Testis (tissue), 3 donors: ENCODE measurements around the gene DDX49. TPM values are rescaled to one million over a fixed set of nuclear protein-coding genes. Genes with fewer than 3 reads are reported as not detected.
A peak's percentile ranks its signal among the peaks of the same experiment; 100 is the strongest.

Experiments used
- DNase-seq: peaks from one replicate; pipeline ENCODE4 v3.0.0-alpha.2; 2019
- H3K27ac ChIP-seq, 2 donors: fragments of 200-600 bp; sonication (generic); one replicate each; pipeline ENCODE4 v1.5.1; 2019
- H3K27me3 ChIP-seq: fragments of 200-600 bp; sonication (generic); one replicate; pipeline ENCODE4 v1.5.1; 2019
- H3K36me3 ChIP-seq: fragments of 200-600 bp; sonication (generic); one replicate; pipeline ENCODE4 v1.5.1; 2017; ENCODE audit warnings: low read depth; ENCODE audit errors: missing control alignments
- H3K4me1 ChIP-seq: fragments of 200-600 bp; sonication (generic); one replicate; pipeline ENCODE4 v1.5.1; 2019
- H3K4me3 ChIP-seq, 2 donors: fragments of 200-600 bp; sonication (generic); one replicate each; pipeline ENCODE4 v1.5.1; 2017 to 2019
- H3K9me3 ChIP-seq: fragments of 200-600 bp; sonication (generic); one replicate; pipeline ENCODE4 v1.5.1; 2017
- POLR2A ChIP-seq: fragments of 450-650 bp; IDR thresholded peaks from one replicate; pipeline ENCODE4 v1.6.1; 2017; ENCODE audit warnings: antibody characterized with exemption, mild to moderate bottlenecking, moderate library complexity
- WGBS, 2 donors: methylation state at CpG; one replicate each; pipeline ENCODE4 v1.1.5; 2018; 5-methylcytosine and 5-hydroxymethylcytosine counted together
- intact Hi-C: fragments of 100-400 bp; cut with DNase I; formaldehyde crosslinking; loops from one replicate; pipeline ENCODE4 v1.15.1; 2023; ENCODE audit warnings: low total_unique reads
- polyA plus RNA-seq: library from polyadenylated mRNA; stranded (reverse); fragments of 350-450 nt; fragmentation: Illumina TruSeq; extraction: RNeasy Lipid Tissue Mini Kit (QIAGEN cat#74804); gene quantifications from one replicate; pipeline ENCODE4 v1.2.3, GENCODE V29; 2014; ENCODE audit warnings: low read depth, low replicate concordance; ENCODE audit not compliant: insufficient read depth
- total RNA-seq, 2 donors: library from RNA; depleted of rRNA; stranded (reverse); fragments of >200 nt; gene quantifications; one replicate each; pipeline ENCODE4 v1.2.3, GENCODE V29; 2016
- TF ChIP-seq, protein P1 (sequence below), 3 experiments: fragments of 450-650 bp in 2 of 3; fragments of 200-600 bp in 1 of 3; sonication (generic) in 1 of 3; IDR thresholded peaks; one replicate each; pipeline ENCODE4 v1.5.1; 2016 to 2019; ENCODE audit warnings: antibody characterized with exemption in 3 of 3, mild to moderate bottlenecking in 2 of 3, moderate library complexity in 1 of 3

The DDX49 gene
- total and polyA plus RNA-seq, 3 donors from 2014 or later: 65.6 to 95.6 (median 84.8) TPM

GRCh38 chr19:18903156-18904037, 16.1 kb upstream of the DDX49 start:
- no peaks in the 10 kb centered on the region for H3K36me3 ChIP-seq
- WGBS, 2 donors: 64 to 90% methylated on average over 21 to 28 of the region's 29 CpGs
- peak overlapping the region in 1 of 2 donors; percentile 46 for H3K4me3 ChIP-seq
- H3K4me1 ChIP-seq: peaks cover 15% of the 10 kb centered on the region
- H3K27me3 ChIP-seq: no peaks in the 10 kb centered on the region
- H3K27ac ChIP-seq: peak overlapping the region in 1 of 2 donors; percentile 7
- DNase-seq: no peak
- no peak for TF ChIP-seq POLR2A
- TF ChIP-seq, protein P1, sequence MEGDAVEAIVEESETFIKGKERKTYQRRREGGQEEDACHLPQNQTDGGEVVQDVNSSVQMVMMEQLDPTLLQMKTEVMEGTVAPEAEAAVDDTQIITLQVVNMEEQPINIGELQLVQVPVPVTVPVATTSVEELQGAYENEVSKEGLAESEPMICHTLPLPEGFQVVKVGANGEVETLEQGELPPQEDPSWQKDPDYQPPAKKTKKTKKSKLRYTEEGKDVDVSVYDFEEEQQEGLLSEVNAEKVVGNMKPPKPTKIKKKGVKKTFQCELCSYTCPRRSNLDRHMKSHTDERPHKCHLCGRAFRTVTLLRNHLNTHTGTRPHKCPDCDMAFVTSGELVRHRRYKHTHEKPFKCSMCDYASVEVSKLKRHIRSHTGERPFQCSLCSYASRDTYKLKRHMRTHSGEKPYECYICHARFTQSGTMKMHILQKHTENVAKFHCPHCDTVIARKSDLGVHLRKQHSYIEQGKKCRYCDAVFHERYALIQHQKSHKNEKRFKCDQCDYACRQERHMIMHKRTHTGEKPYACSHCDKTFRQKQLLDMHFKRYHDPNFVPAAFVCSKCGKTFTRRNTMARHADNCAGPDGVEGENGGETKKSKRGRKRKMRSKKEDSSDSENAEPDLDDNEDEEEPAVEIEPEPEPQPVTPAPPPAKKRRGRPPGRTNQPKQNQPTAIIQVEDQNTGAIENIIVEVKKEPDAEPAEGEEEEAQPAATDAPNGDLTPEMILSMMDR (IDR thresholded peaks at IDR 0.05): no peak
- intact Hi-C loops: no loop called here
- H3K9me3 ChIP-seq: no peaks in the 10 kb centered on the region

- Histone ChIP-seq H3K36me3 (no peaks in the 10 kb centered on the region), H3K9me3 (no peaks in the 10 kb centered on the region)
- no peak for DNase-seq
Measured at GRCh38 chr19:18904334-18905057, 15.0 kb upstream of the DDX49 start.

GRCh38 chr19:18905058-18905456, 14.5 kb upstream of the DDX49 start:
- Histone ChIP-seq H3K27me3 (no peaks in the 10 kb centered on the region), H3K9me3 (no peaks in the 10 kb centered on the region), H3K27ac (peak overlapping the region; percentile 7 to 61), H3K4me1 (peaks cover 16% of the 10 kb centered on the region), H3K4me3 (peak overlapping the region in 1 of 2 donors; percentile 46), H3K36me3 (no peaks in the 10 kb centered on the region)
- intact Hi-C loops: no loop called here
- DNase-seq: no peak
- 49 to 63% methylated on average over 2 to 8 of the region's 8 CpGs for WGBS, 2 donors
- no peak for TF ChIP-seq POLR2A
- TF ChIP-seq, protein P1 (IDR thresholded peaks at IDR 0.05): no peak

More at GRCh38 chr19:18904334-18905057, 15.0 kb upstream of the DDX49 start:
- Histone ChIP-seq H3K4me3 (peak overlapping the region in 1 of 2 donors; percentile 46), H3K27me3 (no peaks in the 10 kb centered on the region), H3K27ac (peak overlapping the region; percentile 7 to 61), H3K4me1 (peaks cover 16% of the 10 kb centered on the region)
- TF ChIP-seq, protein P1 (IDR thresholded peaks at IDR 0.05): no peak
- no peak for TF ChIP-seq POLR2A
- intact Hi-C loops: no loop called here
- WGBS, 2 donors: 48 to 66% methylated on average over 4 to 19 of the region's 25 CpGs

GRCh38 chr19:18905513-18906236, 13.8 kb upstream of the DDX49 start:
- no peak for TF ChIP-seq POLR2A
- TF ChIP-seq, protein P1 (IDR thresholded peaks at IDR 0.05): no peak
- Histone ChIP-seq H3K9me3 (no peaks in the 10 kb centered on the region), H3K4me3 (peak overlapping the region in 1 of 2 donors; percentile 46), H3K27ac (no peak overlapping the region), H3K27me3 (no peaks in the 10 kb centered on the region), H3K4me1 (peaks cover 16% of the 10 kb centered on the region), H3K36me3 (no peaks in the 10 kb centered on the region)
- peak; percentile 64 for DNase-seq
- intact Hi-C loops: no loop called here
- WGBS, 2 donors: 59 to 69% methylated on average over 17 to 26 of the region's 26 CpGs
